CD4-positive, alpha-beta T cell treated with Interleukin-6 at 100 ng/mL for 8 hours (primary cell): Measurements from ENCODE around the gene ANO1.
"Not testable (repeated sequence)": the region's sequence is repeated elsewhere in the genome, so short reads cannot be mapped to it uniquely, and the experiment has no call there.

Experiments
- DNase-seq: peaks from one replicate; pipeline ENCODE4 v3.0.0-alpha.2; 2020; ENCODE audit warnings: mixed read lengths, low spot score

Gene ANO1

DNA sequence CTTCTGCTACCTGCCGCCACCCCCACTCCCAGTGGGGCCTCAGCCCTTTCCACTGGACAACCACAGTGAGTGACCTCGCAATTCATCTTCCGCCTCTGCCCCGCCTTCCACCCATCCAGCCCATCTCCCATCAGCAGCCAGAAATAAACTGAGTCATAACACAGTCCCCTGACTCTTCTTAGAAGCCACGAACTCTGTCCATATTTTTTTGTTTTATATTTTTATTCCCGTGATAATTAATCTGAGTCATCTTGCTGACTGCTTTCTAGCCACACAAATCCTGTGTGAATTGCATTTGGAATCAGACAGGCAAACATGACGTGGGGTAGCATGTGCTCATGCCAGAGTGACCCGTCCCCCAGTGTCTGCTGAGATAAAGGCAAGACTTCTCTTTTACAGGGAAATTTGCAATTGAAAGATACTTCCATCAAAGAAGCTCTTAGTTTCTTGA is 132.0 kb downstream of the ANO1 start:
- no peak for DNase-seq

DNA sequence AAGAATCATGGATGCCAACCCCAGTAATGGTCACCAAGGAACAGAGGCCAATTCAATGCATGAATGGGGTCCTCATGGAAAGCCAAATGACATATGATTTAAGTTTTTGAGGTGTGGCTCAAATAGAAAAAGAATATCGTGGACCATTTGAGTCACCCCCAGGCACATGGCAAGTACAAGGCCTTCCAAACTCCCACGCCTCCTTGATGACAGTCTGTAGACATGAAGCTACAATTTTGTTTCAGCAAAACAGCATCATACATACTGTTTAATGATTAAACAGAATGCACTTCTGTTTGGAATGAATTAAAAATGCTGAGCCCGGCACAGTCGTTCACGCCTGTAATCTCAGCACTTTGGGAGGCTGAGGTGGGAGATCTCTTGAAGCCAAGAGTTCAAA is 132.4 kb downstream of the ANO1 start:
- no peak for DNase-seq

DNA sequence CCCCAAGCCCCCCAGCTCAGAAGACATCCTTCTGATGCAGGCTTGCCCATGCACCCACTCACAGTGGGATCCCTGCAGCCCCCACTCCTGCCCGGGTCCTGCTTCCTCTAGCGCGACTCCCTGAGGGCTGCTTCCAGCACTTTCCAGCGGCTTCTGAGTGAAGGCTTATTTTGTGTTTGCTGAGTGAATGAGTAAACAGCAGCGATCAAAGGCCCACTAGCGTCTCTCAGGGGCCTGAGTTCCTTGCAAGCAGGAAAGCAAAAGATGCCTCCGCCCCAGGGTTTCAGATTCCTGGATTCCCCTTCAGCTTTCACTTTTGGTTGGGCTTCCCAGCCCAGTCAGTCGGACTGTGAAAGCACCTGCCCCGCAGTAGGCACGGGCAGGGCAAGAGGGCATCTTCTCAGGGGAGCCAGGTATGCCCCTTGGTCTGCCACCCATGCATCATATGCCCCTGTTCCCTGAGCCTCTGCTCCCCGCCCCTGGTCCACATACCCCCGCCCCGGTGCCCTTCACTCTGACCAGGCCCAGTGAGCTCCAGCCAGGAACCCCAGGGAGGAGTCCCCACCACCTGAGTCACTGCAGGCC is 134.2 kb downstream of the ANO1 start:
- no peak for DNase-seq

DNA sequence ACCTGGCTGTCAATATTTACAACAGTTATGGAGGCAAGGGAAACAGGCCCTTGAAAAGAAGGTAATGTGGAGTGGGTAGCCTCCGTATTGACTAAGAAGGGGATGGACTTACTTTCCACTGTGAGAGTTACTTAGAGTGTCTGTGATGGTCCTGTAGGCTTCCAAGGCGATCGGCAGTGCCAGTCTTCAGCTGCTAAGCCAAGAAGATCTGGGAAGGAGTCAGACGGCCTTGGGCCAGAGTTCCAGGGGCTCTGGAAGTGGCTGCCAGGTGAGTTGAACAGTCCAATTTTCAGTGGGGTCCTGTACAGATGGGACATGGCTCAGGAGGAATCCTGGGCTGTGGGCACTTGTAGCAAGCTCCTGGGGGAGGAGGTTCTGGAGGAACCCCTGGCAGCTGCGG is 139.3 kb downstream of the ANO1 start:
- not testable (repeated sequence) for DNase-seq

DNA sequence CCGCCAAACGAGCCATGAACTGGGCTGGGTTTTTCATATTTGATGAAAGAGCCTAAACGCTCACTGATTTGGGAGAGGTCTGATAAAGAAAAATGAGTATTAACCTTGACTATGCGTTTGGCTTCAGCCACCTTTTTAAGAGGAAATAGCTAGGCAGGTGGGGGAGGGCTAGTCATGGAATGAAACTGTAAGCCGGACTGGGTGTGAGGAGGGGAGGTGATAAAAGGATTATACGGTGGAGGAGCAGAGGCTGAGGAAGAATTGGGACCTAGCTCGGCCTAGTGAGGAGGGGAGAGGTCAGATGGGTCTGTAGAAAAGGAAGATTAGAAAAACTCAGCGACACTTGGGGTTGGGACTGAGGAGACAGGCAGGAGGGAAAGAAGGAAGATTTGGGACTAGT is 140.0 kb downstream of the ANO1 start:
- not testable (repeated sequence) for DNase-seq

DNA sequence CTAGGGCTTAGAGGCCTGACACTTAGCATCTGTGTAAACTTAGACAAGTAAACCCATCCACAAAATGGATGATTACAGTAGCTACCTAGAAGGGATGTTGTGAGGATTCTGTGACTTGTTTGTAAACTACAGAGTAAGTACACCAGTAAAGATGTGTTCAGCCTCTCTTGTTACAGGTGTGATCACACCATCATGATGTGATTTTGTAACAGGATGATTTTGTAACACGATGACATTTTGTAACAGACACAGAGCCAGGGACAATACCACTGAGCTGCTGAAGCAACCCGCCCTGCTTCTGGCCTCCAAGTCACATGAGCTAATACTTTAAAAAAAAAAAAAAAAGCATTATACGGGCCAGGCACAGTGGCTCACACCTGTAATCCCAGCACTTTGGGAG is 142.0 kb downstream of the ANO1 start:
- DNase-seq, result no peak

DNA sequence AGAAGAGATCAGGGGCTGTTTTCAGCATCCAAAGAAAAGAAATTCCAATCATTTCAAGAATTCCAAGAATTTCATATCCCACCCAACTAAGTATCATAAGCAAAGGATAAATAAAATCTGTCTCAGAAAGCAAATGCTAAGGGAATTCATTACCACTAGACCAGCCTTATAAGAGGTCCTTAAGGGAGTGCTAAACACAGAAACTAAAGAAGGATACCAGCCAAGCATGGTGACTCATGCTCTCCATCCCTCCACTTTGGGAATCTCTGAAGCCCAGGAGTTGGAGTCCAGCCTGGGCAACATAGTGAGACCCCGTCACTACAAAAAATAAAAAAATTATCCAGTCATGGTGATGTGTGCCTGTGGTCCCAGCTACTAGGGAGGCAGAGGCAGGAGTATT is 142.8 kb downstream of the ANO1 start:
- no peak for DNase-seq

DNA sequence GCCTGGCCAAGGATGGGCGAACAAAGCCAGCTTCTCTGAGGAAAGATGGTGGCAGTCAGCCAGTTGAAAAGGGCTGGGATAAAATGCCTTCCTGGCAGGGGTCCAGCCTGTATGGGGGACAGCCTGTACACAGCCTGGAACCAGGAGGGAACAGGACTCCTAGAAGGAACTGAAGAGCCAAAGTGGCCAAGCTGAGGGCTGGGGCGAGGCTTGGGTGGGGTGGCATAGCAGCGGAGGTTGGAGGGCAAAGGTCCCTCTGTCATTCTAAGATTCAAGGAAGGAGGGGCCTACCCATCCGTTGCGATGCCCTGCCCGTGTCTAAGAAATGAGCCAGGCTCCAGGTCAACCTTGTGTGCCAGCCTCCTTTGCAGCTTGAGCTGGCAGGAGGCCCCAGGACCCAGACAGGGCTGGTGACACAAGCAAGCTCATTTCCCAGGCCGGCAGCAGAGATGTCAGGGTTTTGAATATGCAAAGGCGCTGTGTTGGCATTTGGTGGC is 147.6 kb downstream of the ANO1 start:
- no peak for DNase-seq

DNA sequence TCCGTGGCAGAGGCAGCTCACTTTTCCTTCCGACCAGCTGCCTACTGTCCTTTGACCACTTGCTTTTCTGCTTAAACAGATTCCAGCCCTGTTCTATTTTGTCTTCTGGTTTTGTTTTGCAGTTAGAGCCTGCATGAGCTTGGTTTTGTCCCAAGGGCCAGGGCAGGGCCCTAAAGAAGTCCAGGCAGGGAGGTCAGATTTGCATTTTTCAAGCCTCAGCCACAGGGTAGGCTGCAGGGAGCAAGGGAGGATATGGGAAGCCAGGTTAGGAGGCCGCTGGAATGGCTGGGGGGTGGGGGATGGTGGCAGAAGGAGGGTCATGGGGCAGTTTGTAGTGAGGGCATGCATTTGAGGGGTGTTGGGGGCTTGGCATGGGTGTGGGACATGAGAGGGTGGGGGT is 148.1 kb downstream of the ANO1 start:
- DNase-seq, result no peak

DNA sequence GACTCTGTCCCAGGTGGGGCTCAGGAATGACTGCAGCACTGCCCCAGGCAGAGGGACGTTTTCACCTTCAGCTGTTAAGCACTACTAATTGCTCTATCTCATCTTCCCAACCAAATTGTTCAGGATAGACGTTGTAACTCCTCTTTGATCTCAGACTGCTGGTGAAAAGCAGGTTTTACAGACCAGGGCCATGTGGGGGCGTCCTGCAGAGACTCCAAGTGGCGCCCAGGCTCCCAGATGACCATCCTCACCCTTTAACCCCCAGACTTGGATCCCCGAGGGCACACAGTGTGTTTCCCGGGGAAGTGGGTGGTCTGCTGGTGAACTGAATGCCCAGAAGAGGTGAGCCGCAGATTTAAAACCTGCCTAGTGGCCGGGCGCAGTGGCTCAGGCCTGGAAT is 148.8 kb downstream of the ANO1 start:
- DNase-seq, result no peak

DNA sequence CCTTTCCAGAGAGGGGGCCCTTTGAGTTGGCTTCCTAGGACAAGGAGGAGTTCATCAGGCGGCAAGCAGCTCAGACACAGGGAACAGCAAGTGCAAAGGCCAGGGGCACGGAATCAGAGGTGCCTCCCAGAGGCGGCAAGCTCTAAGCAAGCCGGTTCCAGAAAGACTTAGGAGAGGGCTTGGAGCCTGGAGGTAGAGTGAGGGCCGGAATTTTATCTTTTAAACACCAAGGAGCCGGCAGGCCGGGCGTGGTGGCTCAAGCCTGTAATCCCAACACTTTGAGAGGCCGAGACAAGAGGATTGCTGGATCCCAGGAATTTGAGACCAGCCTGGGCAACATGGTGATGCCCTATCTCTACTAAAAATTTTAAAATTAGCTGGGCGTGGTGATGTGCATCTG is 151.6 kb downstream of the ANO1 start:
- no peak for DNase-seq

DNA sequence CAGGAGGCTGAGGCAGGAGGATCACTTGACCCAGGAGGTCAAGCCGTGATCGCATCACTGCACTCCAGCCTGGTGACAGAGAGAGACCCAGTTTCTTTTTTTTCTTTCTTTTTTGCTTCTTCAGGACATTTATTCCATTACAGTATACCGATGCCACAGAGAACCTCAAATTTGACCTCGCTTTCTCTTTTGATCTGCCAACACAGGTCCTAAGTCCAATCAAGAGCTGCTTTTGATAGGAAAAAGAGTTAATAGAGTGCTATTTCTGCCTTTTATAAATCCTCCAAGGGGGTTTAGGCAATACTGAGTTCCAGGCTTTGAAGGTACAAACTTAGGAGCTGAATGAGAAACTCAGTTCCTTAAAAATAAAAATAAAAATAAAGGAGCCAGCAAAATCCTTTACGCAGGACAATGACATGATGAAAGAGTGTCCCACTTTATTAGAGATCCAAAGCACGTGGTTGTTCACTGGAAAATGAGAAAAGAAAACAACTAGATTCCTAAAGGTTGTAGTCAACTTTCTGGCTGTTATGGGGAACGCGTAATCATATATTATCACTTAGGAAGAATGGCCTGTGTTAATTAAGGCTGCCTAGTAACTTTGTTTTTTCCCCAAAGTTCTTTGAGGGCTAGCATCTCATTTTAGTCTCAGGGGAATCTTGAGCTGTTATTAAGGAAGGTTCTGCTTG is 152.2 kb downstream of the ANO1 start:
- no peak for DNase-seq

DNA sequence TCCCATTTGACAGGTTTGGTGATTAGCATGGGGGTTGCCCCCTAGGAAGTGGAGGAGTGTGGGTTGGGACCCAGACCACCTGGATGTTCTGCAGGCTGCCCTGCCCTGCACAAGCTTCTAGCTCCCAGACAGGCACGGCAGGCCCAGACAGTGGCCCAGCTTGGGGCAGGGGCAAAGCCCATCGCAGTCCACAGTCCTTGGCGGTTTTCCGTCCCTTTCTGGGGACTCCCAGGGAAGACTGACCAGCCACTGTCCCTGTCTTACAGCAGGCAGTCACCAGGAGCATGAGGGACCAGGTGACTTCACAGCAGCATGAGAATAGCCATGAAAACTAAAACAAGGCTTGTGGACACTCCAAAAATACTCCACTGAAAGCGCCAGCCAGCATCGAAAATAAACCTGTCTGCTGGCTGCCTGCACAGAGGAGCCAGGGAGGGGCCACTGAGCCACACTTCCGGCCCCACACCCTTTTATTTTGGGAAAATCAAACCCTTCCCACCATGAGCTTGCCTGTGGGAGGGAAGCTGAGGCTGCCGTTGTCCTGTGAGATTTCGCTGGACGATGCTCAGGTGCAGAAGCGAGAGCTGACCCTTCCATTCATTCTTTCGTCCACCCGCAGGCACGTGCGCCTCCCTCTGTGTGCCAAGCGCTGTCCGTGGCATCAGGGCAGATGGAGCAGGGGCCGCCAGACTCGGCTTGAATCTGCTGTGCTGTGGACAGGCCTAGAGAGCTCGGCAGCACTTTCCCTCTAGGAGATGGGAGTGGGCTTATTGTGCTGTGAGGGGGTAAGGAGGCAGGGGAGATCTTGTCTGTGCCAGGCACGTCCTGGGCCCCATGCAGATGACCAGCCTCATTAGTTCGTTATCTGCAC is 153.0 kb downstream of the ANO1 start:
- no peak for DNase-seq

DNA sequence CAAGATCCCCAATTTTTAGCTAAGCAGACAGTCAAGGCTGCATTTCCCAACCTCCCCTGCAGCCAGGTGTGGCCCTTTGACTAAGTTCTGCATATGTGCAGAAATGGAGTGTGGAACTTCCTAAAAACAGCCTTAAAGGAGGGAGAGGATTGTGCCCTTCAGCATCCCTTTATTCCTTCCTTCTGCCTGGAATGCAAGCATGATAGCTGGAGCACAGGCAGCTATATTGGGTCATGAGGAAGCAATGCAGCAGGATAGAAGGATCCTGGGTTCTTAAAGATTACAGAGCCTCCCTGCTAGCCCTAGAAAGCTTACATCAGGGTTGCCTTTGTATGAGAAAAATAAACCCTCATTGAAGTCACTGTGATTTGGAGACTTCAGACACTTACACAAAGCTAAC is 154.9 kb downstream of the ANO1 start:
- DNase-seq, result no peak

DNA sequence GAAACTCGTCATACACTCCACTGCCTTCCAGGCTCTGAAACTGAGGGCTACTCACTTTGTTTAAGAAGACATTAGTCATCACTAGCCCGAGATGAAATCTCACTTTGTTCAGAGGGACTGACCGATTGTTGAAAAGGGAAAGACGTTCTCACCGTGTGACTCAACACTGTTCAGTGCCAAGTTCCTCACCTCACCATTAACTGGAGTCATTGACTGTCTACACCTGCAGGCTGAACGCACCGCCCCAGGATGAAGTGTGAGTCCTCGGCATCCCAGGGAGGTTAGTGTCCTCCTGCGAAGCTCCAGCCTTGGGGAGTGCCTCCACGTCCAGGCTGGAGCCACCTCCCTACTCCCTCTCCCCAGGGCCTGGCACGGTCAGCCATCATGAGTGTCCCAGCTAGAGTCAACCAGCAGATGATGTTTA is 155.4 kb downstream of the ANO1 start:
- no peak for DNase-seq

DNA sequence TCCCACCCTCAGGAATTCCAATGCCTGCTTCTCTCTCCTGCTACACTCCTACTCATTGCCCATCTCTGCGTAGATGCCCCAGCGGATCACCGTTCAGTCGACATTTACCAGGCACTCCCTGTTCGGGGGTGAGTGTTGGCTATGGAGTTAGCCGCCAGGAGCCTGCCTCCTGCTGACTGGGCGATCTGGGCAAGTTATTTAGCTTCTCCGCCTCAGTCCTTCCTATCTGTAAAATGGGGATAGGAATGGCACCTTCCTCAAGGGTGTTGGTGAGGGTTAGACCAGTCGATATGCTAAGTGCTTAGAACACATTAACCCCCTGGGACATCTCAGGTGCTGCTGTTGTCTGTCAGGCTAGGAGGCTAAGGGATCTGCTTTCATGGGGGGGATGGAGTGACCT is 155.8 kb downstream of the ANO1 start:
- DNase-seq, result no peak
